GM12865 (cell line): ENCODE results near the gene EPS8L2.

Experiments used
- DNase-seq: peaks from one replicate; pipeline ENCODE4 v3.0.0; 2010; ENCODE audit warnings: low read depth
- H3K4me3 ChIP-seq: 2 replicates; pipeline ENCODE4 v1.5.1; 2011; ENCODE audit warnings: mild to moderate bottlenecking, low read depth, low read length, control low read depth
- TF ChIP-seq, protein P1 (sequence below): IDR thresholded peaks from 2 replicates; pipeline ENCODE4 v1.5.1; 2011; ENCODE audit warnings: low read length, control low read depth, low read depth, inconsistent platforms; ENCODE audit not compliant: insufficient read depth; ENCODE audit errors: missing control alignments

Gene EPS8L2

DNA sequence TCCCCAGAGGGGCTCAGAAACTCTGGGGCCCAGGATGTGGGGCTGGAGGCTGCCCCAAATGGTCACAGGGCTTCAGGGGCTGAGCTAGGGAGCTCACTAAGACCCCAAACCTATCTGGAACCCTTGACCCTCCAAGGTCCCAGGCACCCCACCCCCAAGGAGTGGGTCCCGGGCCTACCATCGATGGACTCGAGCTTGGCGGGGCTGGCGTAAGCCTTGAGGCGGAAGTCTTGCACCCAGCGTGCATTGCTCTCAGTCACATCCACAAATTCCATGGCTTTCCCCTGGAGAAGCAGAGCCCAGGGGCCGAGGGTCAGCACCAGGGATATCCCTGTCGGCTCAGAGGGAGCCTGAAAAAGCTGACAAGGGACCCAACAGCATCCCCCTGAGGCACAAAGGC is 67.8 kb downstream of the EPS8L2 start:
- TF ChIP-seq, protein P1, sequence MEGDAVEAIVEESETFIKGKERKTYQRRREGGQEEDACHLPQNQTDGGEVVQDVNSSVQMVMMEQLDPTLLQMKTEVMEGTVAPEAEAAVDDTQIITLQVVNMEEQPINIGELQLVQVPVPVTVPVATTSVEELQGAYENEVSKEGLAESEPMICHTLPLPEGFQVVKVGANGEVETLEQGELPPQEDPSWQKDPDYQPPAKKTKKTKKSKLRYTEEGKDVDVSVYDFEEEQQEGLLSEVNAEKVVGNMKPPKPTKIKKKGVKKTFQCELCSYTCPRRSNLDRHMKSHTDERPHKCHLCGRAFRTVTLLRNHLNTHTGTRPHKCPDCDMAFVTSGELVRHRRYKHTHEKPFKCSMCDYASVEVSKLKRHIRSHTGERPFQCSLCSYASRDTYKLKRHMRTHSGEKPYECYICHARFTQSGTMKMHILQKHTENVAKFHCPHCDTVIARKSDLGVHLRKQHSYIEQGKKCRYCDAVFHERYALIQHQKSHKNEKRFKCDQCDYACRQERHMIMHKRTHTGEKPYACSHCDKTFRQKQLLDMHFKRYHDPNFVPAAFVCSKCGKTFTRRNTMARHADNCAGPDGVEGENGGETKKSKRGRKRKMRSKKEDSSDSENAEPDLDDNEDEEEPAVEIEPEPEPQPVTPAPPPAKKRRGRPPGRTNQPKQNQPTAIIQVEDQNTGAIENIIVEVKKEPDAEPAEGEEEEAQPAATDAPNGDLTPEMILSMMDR, result no peak
- H3K4me3 ChIP-seq, result no peak overlapping the region
- DNase-seq, result no peak

DNA sequence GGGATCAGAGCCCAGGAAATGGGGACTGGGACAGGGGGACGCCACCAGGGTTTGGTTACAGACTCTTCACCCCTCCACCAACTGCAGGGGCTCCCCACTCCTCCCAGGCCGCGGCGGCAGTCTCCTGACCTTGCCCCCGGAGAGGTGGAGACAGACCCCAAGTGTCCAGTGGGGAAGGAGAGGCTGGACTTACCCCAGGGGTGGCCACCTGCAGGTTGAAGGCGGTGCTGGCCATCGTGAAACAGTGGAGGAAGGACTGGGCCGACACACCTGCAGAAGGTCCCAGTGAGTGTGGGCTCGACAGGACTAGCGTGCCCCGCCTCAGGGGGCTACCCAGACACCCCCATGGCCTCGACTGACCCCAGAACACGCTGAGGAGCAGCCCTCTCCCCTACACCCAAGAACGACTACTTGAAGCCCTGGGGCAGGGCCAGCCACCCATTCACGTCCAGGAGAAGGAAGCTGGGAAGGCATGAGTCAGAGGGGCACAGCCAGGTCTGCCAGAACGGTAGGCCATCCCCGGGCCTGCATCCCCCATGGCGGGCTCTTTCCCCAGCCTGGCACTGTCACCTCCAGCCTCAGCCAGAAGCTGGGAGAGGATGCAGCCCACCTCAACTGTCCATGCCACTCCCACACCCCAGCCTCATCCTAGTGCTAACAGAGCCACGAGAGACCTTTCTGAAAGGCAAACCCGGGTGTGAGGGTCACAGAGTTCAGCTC is 69.0 kb downstream of the EPS8L2 start:
- DNase-seq, result no peak

DNA sequence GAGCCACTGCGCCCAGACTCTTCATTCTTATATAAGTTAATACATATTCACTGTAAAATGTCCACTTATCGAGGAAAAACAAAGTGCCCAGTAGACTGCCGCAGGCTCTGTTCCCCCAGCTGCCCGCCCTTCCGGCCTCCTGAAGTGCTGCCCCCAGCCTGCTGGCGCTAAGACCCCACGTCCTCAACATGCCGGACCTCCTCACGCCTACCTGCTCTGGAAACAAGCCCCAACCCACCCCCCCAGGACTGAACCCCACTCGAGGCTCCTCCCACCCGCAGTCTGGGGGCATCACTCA is 70.2 kb downstream of the EPS8L2 start:
- TF ChIP-seq, protein P1, result no peak
- DNase-seq, result no peak

More for the DNA sequence above, 69.0 kb downstream of the EPS8L2 start:
- H3K4me3 ChIP-seq, result no peak overlapping the region
- TF ChIP-seq, protein P1, result no peak

DNA sequence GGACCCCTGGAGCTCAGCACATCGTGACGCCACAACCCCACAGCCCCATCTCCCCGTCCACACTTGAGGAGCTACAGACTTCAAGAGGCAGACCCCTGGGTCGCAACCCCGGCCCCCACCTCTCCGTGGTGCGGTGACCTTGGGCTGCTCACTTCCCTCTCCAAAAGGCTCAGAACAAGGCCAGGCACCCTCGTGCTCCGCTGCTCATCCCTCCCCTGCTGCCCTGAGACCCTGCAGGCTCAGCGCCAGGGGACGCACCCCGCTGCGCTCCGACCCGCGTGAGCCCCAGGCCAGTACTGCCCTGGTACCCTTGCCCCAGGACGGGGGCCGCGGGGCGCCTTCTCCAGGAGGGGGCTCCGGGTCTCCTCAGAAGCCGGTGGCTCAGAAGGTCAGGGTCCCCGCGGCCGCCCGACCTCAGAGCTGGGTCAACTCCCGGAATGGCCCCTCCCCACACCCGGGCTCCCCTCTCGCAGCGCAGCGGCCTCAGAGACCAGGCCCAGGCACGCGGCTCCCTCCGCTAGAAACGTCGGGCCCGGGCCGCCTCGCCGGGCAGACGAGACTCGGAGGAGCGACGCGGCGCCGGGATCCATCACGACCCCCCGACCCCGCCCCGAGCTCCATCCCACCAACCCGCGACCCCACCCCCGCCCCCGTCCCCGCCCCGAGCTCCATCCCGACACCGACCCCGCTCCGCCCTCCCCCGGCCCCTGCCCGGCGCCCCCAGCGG is 70.7 kb downstream of the EPS8L2 start:
- TF ChIP-seq, protein P1, result no peak
- H3K4me3 ChIP-seq, result peak overlapping the region; percentile 92
- DNase-seq, result peak; percentile 47

More for the DNA sequence above, 70.2 kb downstream of the EPS8L2 start:
- peak overlapping the region; percentile 92 for H3K4me3 ChIP-seq
